Measurements from ENCODE around the gene ZFR2.

The ZFR2 gene

DNA sequence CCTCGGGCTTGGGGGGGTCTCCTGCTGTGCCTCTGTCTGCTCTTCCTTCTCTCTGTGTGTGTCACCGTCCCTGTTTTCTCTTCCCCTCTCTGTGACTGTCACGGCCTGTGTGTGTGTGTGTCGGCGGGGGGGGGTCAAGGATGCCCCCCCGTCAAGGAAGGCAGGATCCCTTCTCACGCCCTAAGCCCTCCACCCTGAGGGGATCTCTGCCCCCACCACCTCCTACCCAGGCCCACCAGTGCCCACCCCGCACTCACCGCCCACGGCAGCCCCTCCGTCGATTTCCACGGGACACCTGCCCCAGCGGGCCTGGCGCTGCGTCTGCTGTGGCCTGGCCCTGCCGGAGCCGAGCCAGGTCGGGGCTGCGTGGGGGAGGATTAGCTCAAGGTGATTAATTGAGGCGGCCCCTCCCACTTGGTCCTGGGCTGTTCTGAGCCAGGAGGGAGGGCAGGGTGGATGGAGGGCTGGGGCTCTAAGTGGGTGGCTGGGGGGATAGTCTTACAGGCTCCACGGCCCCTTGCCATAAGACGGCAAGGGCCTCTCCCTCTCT is 96.9 kb downstream of the ZFR2 start, which contains the start of gene RAX2:
TSS of gene RAX2 (minus strand) at position 323 of the 550 bp plus-strand sequence. CDS start 486 bp downstream, outside the sequence.
- FAIRE-seq: no peak
- DNase-seq (ENCODE audit: insufficient read length, low spot score): peak; percentile 90
- TF ChIP-seq, protein P1, sequence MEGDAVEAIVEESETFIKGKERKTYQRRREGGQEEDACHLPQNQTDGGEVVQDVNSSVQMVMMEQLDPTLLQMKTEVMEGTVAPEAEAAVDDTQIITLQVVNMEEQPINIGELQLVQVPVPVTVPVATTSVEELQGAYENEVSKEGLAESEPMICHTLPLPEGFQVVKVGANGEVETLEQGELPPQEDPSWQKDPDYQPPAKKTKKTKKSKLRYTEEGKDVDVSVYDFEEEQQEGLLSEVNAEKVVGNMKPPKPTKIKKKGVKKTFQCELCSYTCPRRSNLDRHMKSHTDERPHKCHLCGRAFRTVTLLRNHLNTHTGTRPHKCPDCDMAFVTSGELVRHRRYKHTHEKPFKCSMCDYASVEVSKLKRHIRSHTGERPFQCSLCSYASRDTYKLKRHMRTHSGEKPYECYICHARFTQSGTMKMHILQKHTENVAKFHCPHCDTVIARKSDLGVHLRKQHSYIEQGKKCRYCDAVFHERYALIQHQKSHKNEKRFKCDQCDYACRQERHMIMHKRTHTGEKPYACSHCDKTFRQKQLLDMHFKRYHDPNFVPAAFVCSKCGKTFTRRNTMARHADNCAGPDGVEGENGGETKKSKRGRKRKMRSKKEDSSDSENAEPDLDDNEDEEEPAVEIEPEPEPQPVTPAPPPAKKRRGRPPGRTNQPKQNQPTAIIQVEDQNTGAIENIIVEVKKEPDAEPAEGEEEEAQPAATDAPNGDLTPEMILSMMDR (IDR thresholded peaks at IDR 0.05; ENCODE audit: insufficient read depth, missing control alignments): no peak

DNA sequence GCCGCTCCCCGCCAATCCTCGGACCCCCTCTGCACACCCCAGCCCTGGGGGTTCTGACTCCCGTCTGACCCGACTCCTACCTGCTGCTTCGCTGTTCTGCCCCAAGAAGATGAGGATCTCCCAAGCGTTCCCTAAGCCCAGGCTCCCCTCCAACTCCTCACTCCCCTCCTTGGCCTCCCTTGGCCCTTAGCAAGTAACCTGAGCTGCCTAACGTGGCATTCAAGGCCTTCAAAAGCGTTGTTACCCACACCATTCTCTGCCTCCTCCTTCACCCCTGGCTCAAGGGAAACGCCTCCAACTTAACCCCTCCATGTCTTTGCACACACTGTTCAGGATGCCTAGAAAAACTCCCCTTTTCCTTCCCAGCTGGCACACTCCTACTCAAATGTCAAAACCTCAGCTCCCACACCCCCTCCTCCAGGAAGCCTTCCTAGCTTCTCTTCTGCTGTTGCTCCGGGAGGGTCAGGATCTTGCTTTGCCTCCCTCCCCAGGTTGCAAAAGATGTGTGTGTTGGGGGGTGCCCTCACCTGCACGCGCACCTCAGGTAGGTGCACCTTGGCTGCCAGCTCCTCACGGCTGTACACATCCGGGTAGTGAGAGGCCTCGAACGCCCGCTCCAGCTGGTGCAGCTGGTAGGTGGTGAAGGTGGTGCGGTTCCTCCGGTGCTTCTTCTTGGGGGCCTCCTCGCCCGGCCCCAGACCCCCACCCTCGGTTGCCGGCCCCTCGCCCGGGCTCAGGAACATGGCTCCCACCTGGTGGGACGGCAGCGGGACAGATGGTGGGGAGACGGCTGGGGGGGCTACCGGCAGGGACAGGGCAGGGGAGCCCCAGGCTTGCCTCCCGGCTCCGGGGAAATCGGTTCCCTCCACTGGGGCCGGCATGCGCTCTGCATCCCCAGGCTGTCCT is 97.6 kb downstream of the ZFR2 start:
- DNase-seq (ENCODE audit: insufficient read length, low spot score) (no peak), FAIRE-seq (no peak)
- TF ChIP-seq, protein P1 (IDR thresholded peaks at IDR 0.05; ENCODE audit: insufficient read depth, missing control alignments): no peak

DNA sequence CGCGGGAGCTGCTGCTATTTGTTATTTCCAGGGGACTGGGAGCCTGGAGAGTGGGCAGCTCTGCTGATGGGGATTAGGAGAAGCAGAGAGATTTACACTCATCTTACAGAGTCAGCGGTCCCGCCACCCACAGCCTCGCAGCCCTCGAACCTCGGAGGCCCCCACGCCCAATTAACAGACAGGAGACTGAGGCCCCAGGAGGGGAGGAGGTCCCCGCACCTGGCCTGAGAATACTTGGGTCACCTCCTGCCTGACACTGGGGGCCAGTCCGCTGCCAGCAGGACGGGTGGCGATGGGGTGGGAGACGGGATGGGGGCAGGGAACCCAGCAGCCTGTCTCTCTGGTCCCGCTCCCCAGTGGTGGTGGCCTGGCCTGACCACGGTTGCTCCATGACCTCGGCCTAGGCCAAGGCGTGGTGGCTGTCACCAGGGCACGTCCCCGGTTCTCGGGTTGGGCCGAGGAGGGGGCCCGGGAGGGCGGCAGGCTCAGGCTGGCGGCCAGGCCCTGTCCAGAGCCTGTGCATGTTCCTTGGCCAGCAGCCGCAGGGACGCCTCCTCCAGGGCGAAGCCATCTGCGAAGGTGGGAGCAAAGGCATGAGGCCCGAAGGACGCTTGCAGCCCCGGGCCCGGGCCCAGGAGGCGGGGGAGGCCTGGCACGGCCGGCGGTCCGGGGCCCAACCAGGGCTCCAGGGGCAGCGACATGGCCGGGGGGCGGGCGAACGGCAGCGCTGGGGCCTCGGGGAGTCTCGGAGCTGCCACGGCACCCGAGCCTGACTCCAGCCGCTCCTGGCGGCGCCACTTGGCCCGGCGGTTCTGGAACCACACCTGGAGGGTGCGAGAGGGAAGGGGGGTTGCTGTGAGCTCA is 98.5 kb downstream of the ZFR2 start:
- TF ChIP-seq, protein P1 (IDR thresholded peaks at IDR 0.05; ENCODE audit: insufficient read depth, missing control alignments): no peak
- no peak for DNase-seq (ENCODE audit: insufficient read length, low spot score)
- FAIRE-seq: no peak

DNA sequence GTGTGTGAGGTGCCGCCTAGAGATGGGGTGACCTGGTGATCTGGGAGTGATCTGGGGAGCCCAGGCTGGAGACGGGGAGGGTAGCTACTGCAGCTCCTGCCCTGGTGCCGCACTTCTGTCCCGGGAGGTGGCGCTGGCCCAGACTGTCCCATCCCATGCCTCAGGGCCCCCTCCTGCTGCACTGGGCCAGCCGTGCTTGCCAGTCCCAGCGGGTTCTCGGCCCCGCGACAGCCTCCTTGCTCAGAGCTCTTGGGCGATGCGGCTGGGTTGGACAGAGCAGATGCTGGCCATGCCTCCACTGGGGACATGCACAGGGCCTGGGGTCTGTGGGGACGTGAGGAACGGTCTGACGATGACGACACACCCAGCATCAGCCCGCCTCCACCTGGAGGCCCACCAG is 99.3 kb downstream of the ZFR2 start:
- TF ChIP-seq, protein P1 (IDR thresholded peaks at IDR 0.05; ENCODE audit: insufficient read depth, missing control alignments): no peak
- FAIRE-seq: no peak

DNA sequence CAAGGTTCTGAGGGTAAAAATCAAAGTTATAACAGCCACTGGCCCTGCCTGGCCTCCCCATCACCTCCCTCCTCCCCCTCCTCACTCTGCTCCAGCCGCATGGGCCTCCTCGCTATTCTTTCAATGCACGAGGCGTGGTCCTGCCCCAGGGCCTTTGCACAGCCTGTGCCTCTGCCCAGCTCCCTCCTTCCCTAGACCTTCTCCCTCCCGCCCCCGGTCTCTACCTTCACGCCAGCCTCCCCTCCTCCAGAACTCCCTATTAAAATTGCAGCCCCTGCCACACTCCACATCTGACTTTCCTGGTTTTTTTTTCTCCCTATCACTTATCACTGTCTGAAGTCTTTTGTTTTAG is 100.1 kb downstream of the ZFR2 start:
- DNase-seq (ENCODE audit: insufficient read length, low spot score): no peak
- FAIRE-seq: no peak
- TF ChIP-seq, protein P1 (IDR thresholded peaks at IDR 0.05; ENCODE audit: insufficient read depth, missing control alignments): no peak

More for the DNA sequence above, 99.3 kb downstream of the ZFR2 start:
- no peak for DNase-seq (ENCODE audit: insufficient read length, low spot score)

DNA sequence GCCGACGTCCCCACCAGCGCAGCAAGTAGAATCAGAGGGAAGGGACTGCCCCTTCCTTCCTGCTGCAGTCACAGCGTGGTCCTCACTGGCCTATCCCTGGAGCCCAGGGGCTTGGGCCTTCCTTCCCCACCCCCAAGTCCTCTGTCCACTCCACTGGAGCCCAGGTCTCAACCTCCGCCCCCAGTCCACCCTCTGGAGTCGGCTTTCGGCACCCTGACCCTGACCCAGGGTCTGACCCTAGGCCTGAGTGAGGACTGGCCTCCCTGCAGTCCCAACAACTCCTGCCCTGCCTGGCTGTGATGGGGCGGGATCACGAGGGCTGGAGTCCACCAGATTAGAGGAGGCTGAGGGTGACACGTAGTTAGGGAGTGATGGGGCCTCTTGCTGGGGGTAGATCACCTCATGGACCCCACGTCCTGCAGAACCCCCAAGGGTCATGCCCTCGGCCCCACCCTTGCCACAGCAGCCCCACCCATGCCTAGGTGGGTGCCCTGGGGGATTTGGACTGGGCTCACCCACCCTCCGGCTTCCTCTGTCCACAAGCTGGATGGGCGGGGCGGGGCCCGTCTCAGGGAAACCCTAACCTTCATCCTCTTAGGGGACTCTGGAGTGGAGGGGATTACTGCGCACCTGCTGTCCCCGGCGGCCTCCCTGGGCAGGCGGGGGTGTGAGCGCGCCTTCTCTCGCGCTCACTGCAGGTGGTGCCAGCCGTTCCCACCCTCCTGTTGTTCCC is 100.7 kb downstream of the ZFR2 start:
- DNase-seq (ENCODE audit: insufficient read length, low spot score): peak; percentile 76
- TF ChIP-seq, protein P1 (IDR thresholded peaks at IDR 0.05; ENCODE audit: insufficient read depth, missing control alignments): no peak
- FAIRE-seq: no peak
